Measurements from ENCODE around the gene GRAMD1B. TPM values are rescaled to one million over a fixed set of nuclear protein-coding genes. Genes with fewer than 3 reads are reported as not detected.

Gene GRAMD1B
- polyA plus RNA-seq, 1 experiment: 2.7 TPM

DNA sequence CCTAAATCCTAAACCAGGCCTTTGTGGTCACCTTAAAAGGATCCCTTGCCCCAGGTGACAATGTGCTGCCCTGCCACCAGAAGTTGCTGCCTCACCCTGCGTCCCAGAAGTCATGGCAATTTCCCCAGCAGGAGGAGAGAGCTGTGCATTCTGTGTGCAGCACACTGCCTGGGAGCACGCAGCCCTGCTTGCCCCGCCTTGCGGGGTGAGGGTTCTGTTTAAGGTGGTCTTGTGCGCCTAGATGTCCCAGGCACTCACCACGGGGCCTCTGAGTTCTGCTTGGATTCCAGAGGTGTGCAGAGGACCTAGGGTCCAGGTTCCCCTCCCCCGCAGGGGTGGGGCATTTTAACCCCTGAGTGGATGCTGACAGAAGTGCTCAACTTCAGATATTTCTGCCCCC is 95.0 kb downstream of the GRAMD1B start:
- Histone ChIP-seq H3K9me3 (ENCODE audit: control insufficient read depth, insufficient read depth, low read length) (no peaks in the 10 kb centered on the region), H3K4me3 (ENCODE audit: low read depth, low read length) (no peak overlapping the region), H3K27me3 (ENCODE audit: control insufficient read depth, insufficient read depth, low read length) (peaks cover 2% of the 10 kb centered on the region), H3K27ac (ENCODE audit: low read depth, low read length) (no peak overlapping the region)
- TF ChIP-seq, protein P1, sequence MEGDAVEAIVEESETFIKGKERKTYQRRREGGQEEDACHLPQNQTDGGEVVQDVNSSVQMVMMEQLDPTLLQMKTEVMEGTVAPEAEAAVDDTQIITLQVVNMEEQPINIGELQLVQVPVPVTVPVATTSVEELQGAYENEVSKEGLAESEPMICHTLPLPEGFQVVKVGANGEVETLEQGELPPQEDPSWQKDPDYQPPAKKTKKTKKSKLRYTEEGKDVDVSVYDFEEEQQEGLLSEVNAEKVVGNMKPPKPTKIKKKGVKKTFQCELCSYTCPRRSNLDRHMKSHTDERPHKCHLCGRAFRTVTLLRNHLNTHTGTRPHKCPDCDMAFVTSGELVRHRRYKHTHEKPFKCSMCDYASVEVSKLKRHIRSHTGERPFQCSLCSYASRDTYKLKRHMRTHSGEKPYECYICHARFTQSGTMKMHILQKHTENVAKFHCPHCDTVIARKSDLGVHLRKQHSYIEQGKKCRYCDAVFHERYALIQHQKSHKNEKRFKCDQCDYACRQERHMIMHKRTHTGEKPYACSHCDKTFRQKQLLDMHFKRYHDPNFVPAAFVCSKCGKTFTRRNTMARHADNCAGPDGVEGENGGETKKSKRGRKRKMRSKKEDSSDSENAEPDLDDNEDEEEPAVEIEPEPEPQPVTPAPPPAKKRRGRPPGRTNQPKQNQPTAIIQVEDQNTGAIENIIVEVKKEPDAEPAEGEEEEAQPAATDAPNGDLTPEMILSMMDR (IDR thresholded peaks at IDR 0.05; ENCODE audit: low read depth, low read length): no peak
- ChIA-PET POLR2A (no interaction called here), CTCF (interaction anchor here (1.0 to 1.2 kb wide), 2 partner anchors 34 to 56 kb away, joined by 3 to 5 read pairs; no protein-coding TSS in a partner anchor)
- DNase-seq (ENCODE audit: low read depth, low spot score): no peak

- Histone ChIP-seq H3K27ac (ENCODE audit: low read depth, low read length) (no peak overlapping the region), H3K27me3 (ENCODE audit: control insufficient read depth, insufficient read depth, low read length) (peaks cover 2% of the 10 kb centered on the region), H3K4me3 (ENCODE audit: low read depth, low read length) (no peak overlapping the region), H3K9me3 (ENCODE audit: control insufficient read depth, insufficient read depth, low read length) (no peaks in the 10 kb centered on the region)
- ChIA-PET CTCF (interaction anchor here (1.0 to 1.4 kb wide), 3 partner anchors 15 to 186 kb away, joined by 3 to 5 read pairs (median 4); no protein-coding TSS in a partner anchor), POLR2A (no interaction called here)
- TF ChIP-seq, protein P1 (IDR thresholded peaks at IDR 0.05; ENCODE audit: low read depth, low read length): no peak
- DNase-seq (ENCODE audit: low read depth, low spot score): no peak
Observed at GRCh38 chr11:123525511-123525918, 95.4 kb downstream of the GRAMD1B start.

- Histone ChIP-seq H3K4me3 (ENCODE audit: low read depth, low read length) (no peak overlapping the region), H3K9me3 (ENCODE audit: control insufficient read depth, insufficient read depth, low read length) (no peaks in the 10 kb centered on the region), H3K27ac (ENCODE audit: low read depth, low read length) (no peak overlapping the region), H3K27me3 (ENCODE audit: control insufficient read depth, insufficient read depth, low read length) (peaks cover 2% of the 10 kb centered on the region)
- POLR2A ChIA-PET: no interaction called here
- DNase-seq (ENCODE audit: low read depth, low spot score): no peak
- TF ChIP-seq, protein P1 (IDR thresholded peaks at IDR 0.05; ENCODE audit: low read depth, low read length): no peak
- CTCF ChIA-PET: interaction anchor here (0.7 to 1.4 kb wide), 4 partner anchors 15 to 185 kb away, joined by 3 to 5 read pairs (median 4); no protein-coding TSS in a partner anchor
Observed at GRCh38 chr11:123526027-123526805, 96.1 kb downstream of the GRAMD1B start.

DNA sequence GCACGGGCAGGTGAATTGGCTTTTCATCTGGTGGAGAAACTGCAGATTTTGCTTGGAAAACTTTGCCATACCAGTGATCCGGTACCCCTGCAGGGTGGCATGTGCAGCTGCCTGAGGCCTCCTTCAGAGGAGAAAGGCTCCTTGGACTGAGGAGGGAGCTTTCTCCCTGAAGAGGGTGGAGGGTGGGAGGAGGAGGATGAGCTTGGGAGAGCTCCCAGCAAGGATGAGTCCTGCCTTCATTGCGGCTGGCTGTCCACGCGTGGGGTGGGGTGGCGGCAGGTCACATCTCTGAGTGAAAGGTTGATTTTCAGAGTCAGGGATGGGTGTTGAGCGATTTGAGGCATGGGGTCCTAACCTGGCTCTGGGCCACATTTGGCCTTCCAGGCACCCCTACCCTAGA is 96.8 kb downstream of the GRAMD1B start:
- no peaks in the 10 kb centered on the region for H3K9me3 ChIP-seq (ENCODE audit: control insufficient read depth, insufficient read depth, low read length)
- no peak for DNase-seq (ENCODE audit: low read depth, low spot score)
- H3K27ac ChIP-seq (ENCODE audit: low read depth, low read length): no peak overlapping the region
- TF ChIP-seq, protein P1 (IDR thresholded peaks at IDR 0.05; ENCODE audit: low read depth, low read length): no peak
- H3K27me3 ChIP-seq (ENCODE audit: control insufficient read depth, insufficient read depth, low read length): peaks cover 2% of the 10 kb centered on the region
- ChIA-PET CTCF (interaction anchor here (0.7 to 1.4 kb wide), 3 partner anchors 39 to 184 kb away, joined by 3 read pairs; no protein-coding TSS in a partner anchor), POLR2A (no interaction called here)
- no peak overlapping the region for H3K4me3 ChIP-seq (ENCODE audit: low read depth, low read length)

DNA sequence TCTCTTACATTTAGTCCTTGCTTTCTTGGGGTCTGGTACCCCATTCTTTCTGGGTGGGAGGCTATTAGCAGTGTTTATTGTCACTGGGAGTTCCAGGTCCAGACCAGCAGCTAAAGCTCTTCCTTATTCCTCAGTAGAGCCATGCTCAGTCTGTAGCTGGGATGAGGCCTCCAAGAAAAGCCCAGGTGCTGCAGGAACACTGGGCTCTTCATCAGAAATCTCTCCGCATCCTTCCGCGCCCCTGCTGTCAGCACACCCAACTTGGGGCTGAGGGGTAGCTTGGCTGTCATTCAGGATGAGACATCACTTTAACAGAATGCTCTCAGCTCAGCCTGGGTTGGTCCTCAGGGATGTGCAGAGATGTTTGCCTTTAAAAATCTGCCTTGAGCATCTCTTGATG is 97.5 kb downstream of the GRAMD1B start:
- CTCF ChIA-PET: interaction anchor here (0.8 kb wide), 1 partner anchor 49 kb away, joined by 3 read pairs; no protein-coding TSS in a partner anchor
- TF ChIP-seq, protein P1 (IDR thresholded peaks at IDR 0.05; ENCODE audit: low read depth, low read length): no peak
- H3K4me3 ChIP-seq (ENCODE audit: low read depth, low read length): no peak overlapping the region
- peaks cover 2% of the 10 kb centered on the region for H3K27me3 ChIP-seq (ENCODE audit: control insufficient read depth, insufficient read depth, low read length)
- H3K9me3 ChIP-seq (ENCODE audit: control insufficient read depth, insufficient read depth, low read length): no peaks in the 10 kb centered on the region
- POLR2A ChIA-PET: no interaction called here
- H3K27ac ChIP-seq (ENCODE audit: low read depth, low read length): no peak overlapping the region
- no peak for DNase-seq (ENCODE audit: low read depth, low spot score)

Data from AG04450 (cell line).